ENCODE results near the gene GALM.
"Not testable (repeated sequence)": the region's sequence is repeated elsewhere in the genome, so short reads cannot be mapped to it uniquely, and the experiment has no call there.

GALM gene

GRCh38 chr2:38743672-38744398 lies 77.9 kb downstream of the GALM start:
- DNase-seq: no peak

GRCh38 chr2:38744399-38744780 lies 78.5 kb downstream of the GALM start:
- no peak for DNase-seq

GRCh38 chr2:38745267-38745666 lies 79.4 kb downstream of the GALM start:
- DNase-seq: no peak

GRCh38 chr2:38747007-38747424 lies 81.1 kb downstream of the GALM start:
- no peak for DNase-seq

GRCh38 chr2:38747819-38748218 lies 81.9 kb downstream of the GALM start:
- DNase-seq: no peak

- no peak for DNase-seq
These were observed 82.5 kb downstream of the GALM start for GRCh38 chr2:38748391-38748790.

GRCh38 chr2:38748943-38749804 lies 83.3 kb downstream of the GALM start:
- DNase-seq: peak; percentile 49

- DNase-seq: peak; percentile 67
These were observed 84.3 kb downstream of the GALM start for GRCh38 chr2:38750011-38750890.

- DNase-seq: peak; percentile 99
These were observed 85.1 kb downstream of the GALM start, which contains the start of gene SRSF7 for GRCh38 chr2:38750891-38751595. TSS of gene SRSF7 (minus strand) at chr2:38751361. CDS start at chr2:38751256, 105 bp downstream.

- no peak for DNase-seq
These were observed 85.9 kb downstream of the GALM start for GRCh38 chr2:38751596-38752410.

- no peak for DNase-seq
These were observed 88.1 kb downstream of the GALM start for GRCh38 chr2:38754049-38754448.

- DNase-seq: no peak
These were observed 88.6 kb downstream of the GALM start for GRCh38 chr2:38754506-38754905.

- DNase-seq: not testable (repeated sequence)
These were observed 90.0 kb downstream of the GALM start for GRCh38 chr2:38755891-38756290.

GRCh38 chr2:38763228-38763627 lies 97.3 kb downstream of the GALM start:
- DNase-seq: peak; percentile 53

- DNase-seq: no peak
These were observed 97.8 kb downstream of the GALM start for GRCh38 chr2:38763728-38764127.

GRCh38 chr2:38765149-38765548 lies 99.2 kb downstream of the GALM start:
- no peak for DNase-seq

- DNase-seq: no peak
These were observed 99.6 kb downstream of the GALM start for GRCh38 chr2:38765551-38765950.

- no peak for DNase-seq
These were observed 105.7 kb downstream of the GALM start for GRCh38 chr2:38771632-38772031.

- no peak for DNase-seq
These were observed 109.4 kb downstream of the GALM start for GRCh38 chr2:38775097-38775920.

- DNase-seq: no peak
These were observed 110.0 kb downstream of the GALM start for GRCh38 chr2:38775921-38776225.

GRCh38 chr2:38776531-38776930 lies 110.6 kb downstream of the GALM start:
- DNase-seq: no peak
